Skeletal muscle satellite cell (primary cell): ENCODE data around the gene MRPS18B.

ENCODE experiments used
- H3K27me3 ChIP-seq: 2 replicates; pipeline ENCODE4 v1.7.0; 2013; ENCODE audit warnings: low read length; ENCODE audit not compliant: control insufficient read depth, insufficient read depth
- H3K36me3 ChIP-seq: 2 replicates; pipeline ENCODE4 v1.7.0; 2013; ENCODE audit warnings: mild to moderate bottlenecking, control low read depth, low read length; ENCODE audit not compliant: insufficient read depth
- H3K4me1 ChIP-seq: 2 replicates; pipeline ENCODE4 v1.7.0; 2013; ENCODE audit warnings: low read length; ENCODE audit not compliant: control insufficient read depth, insufficient read depth
- H3K4me2 ChIP-seq: 2 replicates; pipeline ENCODE4 v1.7.0; 2013; ENCODE audit warnings: mild to moderate bottlenecking, low read length
- H3K4me3 ChIP-seq: 2 replicates; pipeline ENCODE4 v1.7.0; 2013; ENCODE audit warnings: low read length
- H3K9ac ChIP-seq: 2 replicates; pipeline ENCODE4 v1.7.0; 2013; ENCODE audit warnings: mild to moderate bottlenecking, low read depth, low read length, moderate library complexity
- H3K9me3 ChIP-seq: replicated peaks from 2 replicates; pipeline ENCODE4 v1.7.0; 2013; ENCODE audit warnings: mild to moderate bottlenecking, control low read depth, low read length

MRPS18B gene

GRCh38 chr6:30611150-30611855 is 6.3 kb upstream of the MRPS18B start:
- peaks cover 45% of the 10 kb centered on the region for H3K36me3 ChIP-seq
- no peak overlapping the region for H3K4me2 ChIP-seq
- H3K9ac ChIP-seq: no peak overlapping the region
- no peaks in the 10 kb centered on the region for H3K27me3 ChIP-seq
- peaks cover 28% of the 10 kb centered on the region for H3K4me1 ChIP-seq
- no peak overlapping the region for H3K4me3 ChIP-seq
- no peaks in the 10 kb centered on the region for H3K9me3 ChIP-seq

DNA sequence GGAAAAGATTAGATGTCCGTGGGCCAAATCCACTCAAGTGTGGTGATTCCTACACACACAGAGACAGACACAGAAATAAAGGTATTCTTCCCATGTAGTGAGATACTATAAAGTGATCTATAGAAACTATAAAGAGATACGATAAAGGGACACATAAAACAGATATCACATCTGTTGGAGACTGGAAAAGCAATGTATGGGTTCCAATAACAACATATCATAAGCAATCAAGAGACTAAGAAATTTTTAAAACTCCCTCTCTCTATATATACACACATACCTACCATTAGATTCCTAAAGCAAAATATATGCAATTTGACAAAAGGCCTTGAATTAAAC is 5.8 kb upstream of the MRPS18B start:
- Histone ChIP-seq H3K4me3 (no peak overlapping the region), H3K9ac (no peak overlapping the region), H3K4me1 (peaks cover 28% of the 10 kb centered on the region), H3K9me3 (no peaks in the 10 kb centered on the region), H3K4me2 (no peak overlapping the region), H3K27me3 (no peaks in the 10 kb centered on the region), H3K36me3 (peaks cover 45% of the 10 kb centered on the region)

- H3K36me3 ChIP-seq: peaks cover 43% of the 10 kb centered on the region
- H3K4me3 ChIP-seq: no peak overlapping the region
- H3K4me1 ChIP-seq: peaks cover 28% of the 10 kb centered on the region
- H3K27me3 ChIP-seq: no peaks in the 10 kb centered on the region
- peak overlapping the region; percentile 95 for H3K4me2 ChIP-seq
- no peak overlapping the region for H3K9ac ChIP-seq
- no peaks in the 10 kb centered on the region for H3K9me3 ChIP-seq
Observed at GRCh38 chr6:30612213-30612612, 5.4 kb upstream of the MRPS18B start.

DNA sequence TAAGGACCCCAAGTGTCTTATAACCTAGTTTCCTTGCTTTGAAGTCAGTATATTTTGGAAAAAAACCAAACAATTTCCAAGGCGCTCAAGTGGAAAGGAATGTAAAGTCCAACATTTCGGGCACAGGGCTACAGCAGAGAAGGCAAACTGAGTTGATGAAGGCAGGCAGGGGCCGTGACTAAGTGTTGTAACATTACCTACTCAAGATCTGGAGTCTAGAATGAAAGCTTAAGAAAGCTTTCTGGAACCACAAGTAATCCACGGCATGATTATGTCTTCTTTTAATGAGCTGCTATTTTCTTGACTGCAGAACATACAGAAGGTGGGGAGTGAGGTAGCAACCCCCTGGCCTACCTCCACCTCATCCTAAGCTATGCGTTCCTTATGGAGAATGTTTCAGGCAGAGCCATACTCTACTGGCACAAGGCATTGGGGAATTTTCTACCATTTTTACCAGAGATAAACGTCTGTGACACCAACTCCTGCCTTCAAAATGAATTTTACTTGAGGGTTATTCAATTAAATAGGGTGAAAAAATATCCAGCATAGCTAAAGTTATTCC is 4.9 kb upstream of the MRPS18B start:
- peaks cover 37% of the 10 kb centered on the region for H3K36me3 ChIP-seq
- no peaks in the 10 kb centered on the region for H3K9me3 ChIP-seq
- H3K4me3 ChIP-seq: no peak overlapping the region
- H3K9ac ChIP-seq: no peak overlapping the region
- peaks cover 28% of the 10 kb centered on the region for H3K4me1 ChIP-seq
- H3K27me3 ChIP-seq: no peaks in the 10 kb centered on the region
- peak overlapping the region; percentile 95 for H3K4me2 ChIP-seq

DNA sequence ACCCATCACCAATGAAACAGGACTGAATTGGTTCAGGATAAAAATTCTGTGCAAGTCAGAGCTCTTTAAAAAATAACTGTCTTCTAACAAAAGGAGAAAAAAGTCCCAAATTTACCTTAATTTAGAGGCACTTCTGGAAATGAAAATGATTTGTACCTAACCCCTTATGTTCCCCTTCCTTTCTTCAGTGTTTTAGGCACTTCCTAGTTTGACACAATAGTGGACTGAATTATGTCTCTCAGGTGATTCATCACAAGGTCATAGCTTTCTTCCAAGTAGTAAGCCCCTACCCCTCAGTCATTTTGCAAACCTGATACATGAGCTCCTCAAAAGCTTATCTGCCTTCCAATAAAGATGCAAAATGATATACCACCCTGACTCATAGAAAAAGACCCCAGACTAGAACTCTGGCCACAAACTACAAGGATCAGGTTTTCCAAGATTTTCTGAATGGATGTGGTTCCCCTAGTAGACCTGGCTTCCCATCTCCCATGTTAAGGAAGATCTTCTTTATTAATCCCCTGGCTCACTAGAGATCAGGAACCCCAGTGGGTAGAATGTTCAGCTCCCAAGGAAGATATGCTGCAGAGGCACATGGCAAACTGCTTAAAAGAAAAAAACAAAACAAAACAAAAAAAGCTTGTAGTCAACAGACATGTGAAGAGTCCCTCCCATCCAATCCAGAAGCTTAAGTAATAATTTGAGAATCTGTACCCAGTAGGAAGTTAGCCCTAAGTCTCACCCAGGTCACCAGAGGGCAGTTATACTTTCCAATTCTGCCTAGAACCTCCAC is 4.2 kb upstream of the MRPS18B start:
- Histone ChIP-seq H3K4me1 (peaks cover 29% of the 10 kb centered on the region), H3K9me3 (no peaks in the 10 kb centered on the region), H3K4me2 (peak overlapping the region; percentile 95), H3K9ac (peak overlapping the region; percentile 99), H3K27me3 (no peaks in the 10 kb centered on the region), H3K36me3 (peaks cover 33% of the 10 kb centered on the region), H3K4me3 (no peak overlapping the region)

GRCh38 chr6:30614044-30614842 is 3.4 kb upstream of the MRPS18B start:
- peaks cover 33% of the 10 kb centered on the region for H3K4me1 ChIP-seq
- no peaks in the 10 kb centered on the region for H3K9me3 ChIP-seq
- peak overlapping the region; percentile 95 for H3K4me2 ChIP-seq
- H3K27me3 ChIP-seq: no peaks in the 10 kb centered on the region
- peak overlapping the region; percentile 56 for H3K4me3 ChIP-seq
- peaks cover 25% of the 10 kb centered on the region for H3K36me3 ChIP-seq
- H3K9ac ChIP-seq: peak overlapping the region; percentile 99

GRCh38 chr6:30614843-30615218 is 2.8 kb upstream of the MRPS18B start:
- Histone ChIP-seq H3K27me3 (no peaks in the 10 kb centered on the region), H3K4me1 (peaks cover 33% of the 10 kb centered on the region), H3K9me3 (no peaks in the 10 kb centered on the region), H3K9ac (peak overlapping the region; percentile 99), H3K4me3 (peak overlapping the region; percentile 89), H3K36me3 (peaks cover 26% of the 10 kb centered on the region), H3K4me2 (peak overlapping the region; percentile 95)

- Histone ChIP-seq H3K27me3 (no peaks in the 10 kb centered on the region), H3K36me3 (peaks cover 26% of the 10 kb centered on the region), H3K9ac (peak overlapping the region; percentile 99), H3K4me3 (peak overlapping the region; percentile 89), H3K4me2 (peak overlapping the region; percentile 95), H3K4me1 (peaks cover 33% of the 10 kb centered on the region), H3K9me3 (no peaks in the 10 kb centered on the region)
Observed at GRCh38 chr6:30615219-30615957, 2.3 kb upstream of the MRPS18B start.

DNA sequence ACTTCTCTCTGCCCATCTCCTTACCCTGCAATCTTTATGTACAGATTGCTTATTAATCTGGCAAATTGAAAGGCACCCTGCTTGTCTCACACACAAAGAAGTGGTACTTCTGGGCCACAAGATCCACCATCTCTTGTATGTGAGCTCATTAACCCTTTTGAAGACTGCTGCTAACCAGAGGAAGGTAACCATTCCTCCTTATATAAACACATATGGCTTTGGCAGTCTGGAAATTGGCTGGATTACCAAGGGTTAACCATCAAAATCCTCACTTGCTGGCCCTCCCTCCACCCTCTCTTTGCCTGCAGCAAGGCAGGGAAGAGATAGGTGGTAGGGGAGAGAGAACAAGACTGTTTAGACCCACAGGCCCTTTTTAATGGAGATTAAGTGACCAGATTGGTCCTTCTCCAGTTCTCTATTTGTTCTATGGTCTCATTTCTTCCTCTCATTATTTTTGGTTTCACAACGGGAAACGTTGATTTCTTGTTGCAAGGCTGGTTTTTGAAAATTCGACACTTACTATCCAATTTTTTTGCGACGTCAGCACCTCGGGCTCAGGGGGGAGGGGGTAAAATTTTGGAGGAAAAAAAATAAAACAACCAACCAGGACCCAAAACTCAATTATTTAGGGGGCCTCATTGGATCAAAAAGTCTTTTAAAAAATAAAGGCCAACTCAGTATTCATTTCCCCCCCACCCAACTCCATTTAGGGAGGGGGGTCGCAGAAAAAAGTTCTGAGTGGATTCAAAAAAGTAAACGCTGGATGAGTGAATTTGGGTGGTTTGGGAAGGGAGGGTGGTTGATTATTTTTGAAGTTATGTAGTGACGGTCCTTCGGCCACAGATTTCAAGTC is 1.5 kb upstream of the MRPS18B start:
- Histone ChIP-seq H3K9me3 (no peaks in the 10 kb centered on the region), H3K4me3 (peak overlapping the region; percentile 89), H3K27me3 (no peaks in the 10 kb centered on the region), H3K4me2 (peak overlapping the region; percentile 95), H3K36me3 (peaks cover 26% of the 10 kb centered on the region), H3K4me1 (peaks cover 33% of the 10 kb centered on the region), H3K9ac (peak overlapping the region; percentile 99)

DNA sequence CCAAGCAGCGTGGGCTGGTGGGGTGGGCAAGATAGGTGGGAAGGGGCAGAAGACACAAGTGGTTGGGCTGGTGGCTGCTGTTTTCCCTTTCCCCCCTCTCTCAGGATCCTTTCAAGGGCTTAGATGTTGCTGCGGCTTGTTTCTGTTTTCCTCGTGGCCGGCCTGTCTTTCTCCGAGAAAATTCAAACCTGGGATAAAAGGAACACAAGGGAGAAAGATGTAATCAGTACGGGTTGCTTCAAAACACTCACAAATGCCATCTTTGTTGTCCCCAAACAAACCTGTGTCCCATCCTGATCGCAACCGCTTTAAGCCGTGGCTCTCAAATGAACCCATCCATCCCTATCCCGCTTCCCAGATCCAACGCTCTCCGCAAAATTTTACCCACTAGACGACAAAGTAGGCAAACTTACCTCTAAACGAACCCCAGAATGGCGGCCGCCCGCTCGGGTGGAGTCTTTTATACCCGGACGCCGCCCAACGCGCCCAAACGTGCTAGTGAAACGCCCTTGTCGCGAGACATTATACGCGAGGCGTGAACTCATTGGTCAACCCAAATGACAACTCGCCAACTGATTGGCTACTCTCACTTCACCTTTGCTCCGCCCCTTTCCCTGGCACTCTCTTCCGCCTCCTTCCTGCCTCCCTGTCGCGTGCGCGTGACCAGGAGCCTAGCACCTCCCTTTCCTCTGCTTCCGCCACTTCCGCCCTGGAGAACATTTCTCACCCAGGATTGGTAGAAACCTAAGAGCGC is 652 bp upstream of the MRPS18B start, which contains the start of gene PPP1R10:
PPP1R10 (minus strand) TSS at position 433 of the 754 bp plus-strand sequence. CDS start 7,299 bp downstream, outside the sequence.
- Histone ChIP-seq H3K36me3 (peaks cover 27% of the 10 kb centered on the region), H3K9me3 (no peaks in the 10 kb centered on the region), H3K4me3 (peak within 1 kb of the TSS; percentile 89), H3K4me1 (peaks cover 33% of the 10 kb centered on the region), H3K9ac (peak within 1 kb of the TSS; percentile 99), H3K27me3 (no peaks in the 10 kb centered on the region), H3K4me2 (peak within 1 kb of the TSS; percentile 95)
